Measurements from ENCODE around the gene NR1D2. TPM values are rescaled to one million over a fixed set of nuclear protein-coding genes. Genes with fewer than 3 reads are reported as not detected.
"Not testable (repeated sequence)": the region's sequence is repeated elsewhere in the genome, so short reads cannot be mapped to it uniquely, and the experiment has no call there.

NR1D2 gene
- total RNA-seq, 1 donor: 70.6 TPM

GRCh38 chr3:23915537-23916108 lies 29.5 kb upstream of the NR1D2 start:
- peaks cover 17% of the 10 kb centered on the region for H3K4me1 ChIP-seq (ENCODE audit: insufficient read depth, low read length)
- peak overlapping the region; percentile 85 for H3K27ac ChIP-seq (ENCODE audit: low read depth, low read length)
- TF ChIP-seq CTCF (IDR thresholded peaks at IDR 0.05; ENCODE audit: extremely low read depth, low read depth, low read length): no peak
- peak overlapping the region; percentile 1 for H2AFZ ChIP-seq (ENCODE audit: low read length)
- peak overlapping the region; percentile 87 for H3K4me2 ChIP-seq (ENCODE audit: insufficient read depth, low read length)
- no peak for DNase-seq (ENCODE audit: insufficient read length, low spot score, missing footprints)
- no peaks in the 10 kb centered on the region for H3K9me3 ChIP-seq (ENCODE audit: low read depth, low read length)
- peaks cover 29% of the 10 kb centered on the region for H3K36me3 ChIP-seq (ENCODE audit: insufficient read depth, low read length)
- peaks cover 44% of the 10 kb centered on the region for H3K79me2 ChIP-seq (ENCODE audit: insufficient read depth, low read length)
- no peaks in the 10 kb centered on the region for H3K27me3 ChIP-seq (ENCODE audit: insufficient read depth, low read length)
- H4K20me1 ChIP-seq (ENCODE audit: insufficient read depth, low read length): peaks cover 34% of the 10 kb centered on the region
- peak overlapping the region; percentile 91 for H3K4me3 ChIP-seq (ENCODE audit: insufficient read depth, low read length)

GRCh38 chr3:23916152-23916885 lies 28.8 kb upstream of the NR1D2 start:
- H3K36me3 ChIP-seq (ENCODE audit: insufficient read depth, low read length): peaks cover 27% of the 10 kb centered on the region
- no peak for TF ChIP-seq CTCF (IDR thresholded peaks at IDR 0.05; ENCODE audit: extremely low read depth, low read depth, low read length)
- DNase-seq (ENCODE audit: insufficient read length, low spot score, missing footprints): peak; percentile 77
- peak overlapping the region; percentile 87 for H3K4me2 ChIP-seq (ENCODE audit: insufficient read depth, low read length)
- peak overlapping the region; percentile 91 for H3K4me3 ChIP-seq (ENCODE audit: insufficient read depth, low read length)
- H3K9me3 ChIP-seq (ENCODE audit: low read depth, low read length): no peaks in the 10 kb centered on the region
- peaks cover 17% of the 10 kb centered on the region for H3K4me1 ChIP-seq (ENCODE audit: insufficient read depth, low read length)
- H3K27me3 ChIP-seq (ENCODE audit: insufficient read depth, low read length): no peaks in the 10 kb centered on the region
- peak overlapping the region; percentile 90 for H2AFZ ChIP-seq (ENCODE audit: low read length)
- peaks cover 44% of the 10 kb centered on the region for H3K79me2 ChIP-seq (ENCODE audit: insufficient read depth, low read length)
- peaks cover 40% of the 10 kb centered on the region for H4K20me1 ChIP-seq (ENCODE audit: insufficient read depth, low read length)
- peak overlapping the region; percentile 85 for H3K27ac ChIP-seq (ENCODE audit: low read depth, low read length)

GRCh38 chr3:23916886-23917678 lies 28.0 kb upstream of the NR1D2 start, which contains the start of the genes NKIRAS1 and RPL15:
TSS of gene NKIRAS1 (minus strand) at chr3:23916990. CDS start at chr3:23910904, 6,086 bp downstream.
TSS of gene RPL15 (plus strand) at chr3:23917132. CDS start at chr3:23917860, 728 bp downstream.
- no peak for TF ChIP-seq CTCF (IDR thresholded peaks at IDR 0.05; ENCODE audit: extremely low read depth, low read depth, low read length)
- Histone ChIP-seq H3K36me3 (ENCODE audit: insufficient read depth, low read length) (peaks cover 27% of the 10 kb centered on the region), H4K20me1 (ENCODE audit: insufficient read depth, low read length) (peaks cover 40% of the 10 kb centered on the region), H3K4me1 (ENCODE audit: insufficient read depth, low read length) (peaks cover 17% of the 10 kb centered on the region), H3K9me3 (ENCODE audit: low read depth, low read length) (no peaks in the 10 kb centered on the region), H2AFZ (ENCODE audit: low read length) (peak within 1 kb of the TSS; percentile 90), H3K27me3 (ENCODE audit: insufficient read depth, low read length) (no peaks in the 10 kb centered on the region), H3K79me2 (ENCODE audit: insufficient read depth, low read length) (peaks cover 44% of the 10 kb centered on the region), H3K4me2 (ENCODE audit: insufficient read depth, low read length) (peak within 1 kb of the TSS; percentile 99), H3K4me3 (ENCODE audit: insufficient read depth, low read length) (peak within 1 kb of the TSS; percentile 91), H3K27ac (ENCODE audit: low read depth, low read length) (peak within 1 kb of the TSS; percentile 85)
- DNase-seq (ENCODE audit: insufficient read length, low spot score, missing footprints): peak; percentile 96

- not testable (repeated sequence) for DNase-seq (ENCODE audit: insufficient read length, low spot score, missing footprints); H2AFZ ChIP-seq (ENCODE audit: low read length); H3K27me3 ChIP-seq (ENCODE audit: insufficient read depth, low read length); H3K9me3 ChIP-seq (ENCODE audit: low read depth, low read length)
- peak overlapping the region; percentile 99 for H3K4me2 ChIP-seq (ENCODE audit: insufficient read depth, low read length)
- peaks cover 40% of the 10 kb centered on the region for H4K20me1 ChIP-seq (ENCODE audit: insufficient read depth, low read length)
- H3K4me3 ChIP-seq (ENCODE audit: insufficient read depth, low read length): peak overlapping the region; percentile 91
- H3K27ac ChIP-seq (ENCODE audit: low read depth, low read length): peak overlapping the region; percentile 85
- H3K36me3 ChIP-seq (ENCODE audit: insufficient read depth, low read length): peaks cover 27% of the 10 kb centered on the region
- peaks cover 44% of the 10 kb centered on the region for H3K79me2 ChIP-seq (ENCODE audit: insufficient read depth, low read length)
- peaks cover 17% of the 10 kb centered on the region for H3K4me1 ChIP-seq (ENCODE audit: insufficient read depth, low read length)
Observed at GRCh38 chr3:23917679-23918303, 27.3 kb upstream of the NR1D2 start.

GRCh38 chr3:23918331-23918730 lies 26.8 kb upstream of the NR1D2 start:
- peaks cover 40% of the 10 kb centered on the region for H4K20me1 ChIP-seq (ENCODE audit: insufficient read depth, low read length)
- peaks cover 27% of the 10 kb centered on the region for H3K36me3 ChIP-seq (ENCODE audit: insufficient read depth, low read length)
- H3K4me1 ChIP-seq (ENCODE audit: insufficient read depth, low read length): peaks cover 17% of the 10 kb centered on the region
- H3K27ac ChIP-seq (ENCODE audit: low read depth, low read length): peak overlapping the region; percentile 85
- peak overlapping the region; percentile 99 for H3K4me2 ChIP-seq (ENCODE audit: insufficient read depth, low read length)
- peak overlapping the region; percentile 91 for H3K4me3 ChIP-seq (ENCODE audit: insufficient read depth, low read length)
- H2AFZ ChIP-seq (ENCODE audit: low read length); H3K27me3 ChIP-seq (ENCODE audit: insufficient read depth, low read length); H3K9me3 ChIP-seq (ENCODE audit: low read depth, low read length); DNase-seq (ENCODE audit: insufficient read length, low spot score, missing footprints): not testable (repeated sequence)
- peaks cover 44% of the 10 kb centered on the region for H3K79me2 ChIP-seq (ENCODE audit: insufficient read depth, low read length)
